SHP77 (cell line): ENCODE results near the gene ZC3HAV1L.
"Not testable (repeated sequence)": the region's sequence is repeated elsewhere in the genome, so short reads cannot be mapped to it uniquely, and the experiment has no call there.

Source experiments
- DNase-seq, 2 experiments: peaks; one replicate each; lab custom pipeline; 2025; lab: John Stamatoyannopoulos, UW

Gene ZC3HAV1L, protein sequence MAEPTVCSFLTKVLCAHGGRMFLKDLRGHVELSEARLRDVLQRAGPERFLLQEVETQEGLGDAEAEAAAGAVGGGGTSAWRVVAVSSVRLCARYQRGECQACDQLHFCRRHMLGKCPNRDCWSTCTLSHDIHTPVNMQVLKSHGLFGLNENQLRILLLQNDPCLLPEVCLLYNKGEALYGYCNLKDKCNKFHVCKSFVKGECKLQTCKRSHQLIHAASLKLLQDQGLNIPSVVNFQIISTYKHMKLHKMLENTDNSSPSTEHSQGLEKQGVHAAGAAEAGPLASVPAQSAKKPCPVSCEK

DNA sequence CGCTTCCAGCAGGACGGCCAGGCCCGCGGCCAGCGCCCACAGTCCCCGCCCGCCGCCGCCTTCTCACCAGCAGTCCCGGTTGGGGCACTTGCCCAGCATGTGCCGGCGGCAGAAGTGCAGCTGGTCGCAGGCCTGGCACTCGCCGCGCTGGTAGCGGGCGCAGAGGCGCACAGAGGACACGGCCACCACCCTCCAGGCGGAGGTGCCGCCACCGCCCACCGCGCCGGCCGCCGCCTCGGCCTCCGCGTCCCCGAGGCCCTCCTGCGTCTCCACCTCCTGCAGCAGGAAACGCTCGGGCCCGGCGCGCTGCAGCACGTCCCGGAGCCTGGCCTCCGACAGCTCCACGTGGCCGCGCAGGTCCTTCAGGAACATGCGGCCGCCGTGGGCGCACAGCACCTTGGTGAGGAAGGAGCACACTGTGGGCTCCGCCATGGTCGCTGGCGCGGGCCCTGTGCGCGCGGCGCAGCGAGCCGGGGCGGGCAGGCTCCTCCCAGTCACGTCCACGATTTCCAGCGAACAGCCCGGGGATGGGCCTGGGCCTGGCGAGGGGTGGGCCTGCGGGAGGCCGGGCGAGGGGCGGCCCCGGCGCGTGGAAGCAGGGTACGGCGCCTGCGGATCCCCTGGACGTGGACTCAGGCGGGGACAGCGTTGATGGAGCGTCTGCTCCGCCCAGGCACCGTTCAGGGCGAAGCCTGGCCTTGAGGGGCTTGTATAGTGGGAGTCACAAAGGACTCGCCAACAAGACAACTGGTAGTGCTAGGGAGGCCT lies at the start of gene ZC3HAV1L:
Gene ZC3HAV1L (minus strand): TSS at position 457 of the 768 bp plus-strand sequence. CDS start 25 bp downstream, at position 432.
- peak; percentile 39 to 67 for DNase-seq

DNA sequence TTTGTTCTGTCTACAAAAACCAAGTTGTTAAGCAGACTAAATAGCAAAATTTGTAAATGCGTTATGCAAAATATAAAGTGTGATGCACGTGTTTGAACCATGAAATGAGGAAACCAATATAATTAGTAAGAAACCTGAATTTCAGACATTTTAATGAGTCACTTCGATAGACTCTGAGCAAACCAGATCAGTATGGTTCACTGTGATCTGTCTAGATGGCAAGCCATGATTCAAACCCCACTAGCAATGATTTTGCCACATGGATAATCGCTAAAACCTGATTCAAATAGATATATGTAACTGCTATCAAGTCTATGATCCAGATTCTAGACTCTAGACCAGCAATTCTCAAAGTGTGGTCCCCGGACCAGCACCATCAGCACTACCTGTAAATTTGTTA lies 48.9 kb upstream of the ZC3HAV1L start:
- DNase-seq: no peak

DNA sequence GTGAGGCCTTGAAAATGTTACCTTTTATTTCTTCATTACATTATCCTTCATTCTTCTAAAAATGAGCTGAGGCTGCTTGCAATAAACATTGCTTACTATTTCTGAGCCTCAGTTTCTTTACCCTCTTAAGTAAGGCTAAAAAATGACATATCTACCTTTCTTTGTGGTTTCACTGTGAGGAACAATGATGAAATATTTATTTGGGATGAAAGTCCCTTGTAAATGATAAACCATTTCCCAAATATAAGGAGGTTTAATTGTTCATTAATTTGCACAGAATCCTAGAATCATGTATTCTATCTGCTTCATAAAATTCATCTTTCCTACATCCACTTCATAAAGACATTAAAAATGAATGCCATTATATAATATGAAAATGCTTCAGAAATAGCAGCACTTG lies 45.7 kb upstream of the ZC3HAV1L start:
- no peak for DNase-seq

DNA sequence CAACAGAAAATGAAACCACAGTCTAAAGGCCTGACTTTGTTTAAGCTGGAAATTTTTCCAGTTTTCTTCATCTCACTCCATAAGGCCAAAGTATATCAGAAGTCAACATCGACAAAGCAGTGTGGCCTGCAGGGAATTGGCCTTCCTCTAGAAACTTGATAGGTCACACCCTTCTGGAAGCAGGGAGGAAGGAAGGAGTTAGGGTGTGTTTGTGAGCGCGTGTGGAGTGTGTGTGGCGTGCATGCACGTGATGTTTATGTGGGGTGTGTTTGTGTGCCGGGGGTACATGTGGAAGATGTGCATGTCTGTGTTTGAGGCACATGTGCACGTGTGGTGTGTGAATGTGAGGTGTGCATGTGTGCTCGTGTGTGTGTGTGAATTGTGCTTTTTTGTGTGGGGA lies 45.1 kb upstream of the ZC3HAV1L start:
- no peak for DNase-seq

DNA sequence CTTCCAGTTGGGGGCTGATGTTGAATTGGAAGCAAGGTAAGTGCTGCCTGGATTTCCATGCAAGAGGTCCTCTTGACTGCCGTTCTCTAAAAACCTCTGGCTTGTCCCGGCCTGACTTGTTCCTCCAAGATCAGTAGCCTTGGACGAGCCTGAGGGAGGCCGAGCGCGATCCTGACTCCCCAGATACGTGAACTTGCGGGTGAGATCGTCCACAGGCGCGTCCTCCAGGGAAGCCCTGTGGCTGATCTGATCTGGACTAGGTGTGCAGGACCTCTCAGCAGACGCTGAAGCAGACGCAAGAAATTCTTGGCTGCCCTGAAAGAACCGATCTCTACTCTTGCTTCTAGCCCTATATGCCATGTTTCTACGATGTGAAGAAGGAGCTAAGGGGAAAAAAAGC lies 44.0 kb upstream of the ZC3HAV1L start:
- DNase-seq: no peak

DNA sequence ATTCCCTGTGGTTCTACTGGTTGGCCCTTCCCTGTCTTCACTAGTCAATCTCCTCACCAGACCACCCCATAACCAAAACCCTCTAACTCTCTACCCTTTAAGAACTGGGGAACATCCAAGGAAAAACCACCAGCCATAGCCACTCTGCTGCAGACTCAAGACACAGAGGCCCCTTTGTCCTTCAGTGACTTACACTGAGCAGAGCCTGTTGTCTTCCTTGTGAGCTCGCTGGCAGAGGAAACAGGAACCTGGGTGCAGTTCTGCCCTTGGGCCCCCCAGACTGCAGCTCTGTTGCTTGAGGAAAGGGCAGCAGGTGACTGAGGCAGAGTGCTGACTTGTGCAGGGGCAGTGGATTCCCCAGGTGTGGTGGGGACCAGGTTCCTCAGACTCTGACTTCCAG lies 43.1 kb upstream of the ZC3HAV1L start:
- DNase-seq: no peak

DNA sequence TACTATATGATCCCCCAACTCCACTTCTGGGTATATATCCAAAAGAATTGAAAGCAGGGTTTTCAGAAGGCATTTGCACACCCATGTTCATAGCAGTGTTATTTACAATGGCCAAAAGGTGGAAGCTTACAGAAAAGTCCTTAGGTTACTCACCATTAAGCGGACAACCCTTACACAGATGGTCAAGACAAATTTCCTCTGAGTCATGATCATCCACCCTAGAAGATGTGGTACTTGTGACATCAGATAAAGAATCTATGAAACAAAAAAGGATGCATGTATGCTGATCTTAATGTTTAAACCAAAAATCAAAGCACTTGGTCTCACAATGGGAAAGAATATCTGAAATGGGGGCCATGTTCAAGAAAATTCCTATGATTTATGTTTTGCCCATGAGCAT lies 42.6 kb upstream of the ZC3HAV1L start:
- no peak for DNase-seq

DNA sequence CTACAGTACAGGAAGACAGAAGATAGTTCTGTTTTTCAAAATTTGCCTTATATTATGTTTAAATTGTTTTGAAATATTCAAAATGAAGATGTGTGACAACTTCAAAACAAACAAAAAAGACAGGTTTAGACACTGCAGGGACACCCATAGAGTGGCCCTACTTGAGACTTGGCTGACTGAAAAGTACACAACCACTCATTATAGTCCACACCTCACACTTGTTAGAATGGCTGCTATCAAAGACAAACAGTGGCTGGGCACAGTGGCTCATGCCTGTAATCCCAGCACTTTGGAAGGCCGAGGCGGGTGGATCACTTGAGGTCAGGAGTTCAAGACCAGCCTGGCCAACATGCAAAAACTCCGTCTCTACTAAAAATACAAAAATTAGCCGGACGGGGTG lies 41.9 kb upstream of the ZC3HAV1L start:
- DNase-seq: not testable (repeated sequence)

DNA sequence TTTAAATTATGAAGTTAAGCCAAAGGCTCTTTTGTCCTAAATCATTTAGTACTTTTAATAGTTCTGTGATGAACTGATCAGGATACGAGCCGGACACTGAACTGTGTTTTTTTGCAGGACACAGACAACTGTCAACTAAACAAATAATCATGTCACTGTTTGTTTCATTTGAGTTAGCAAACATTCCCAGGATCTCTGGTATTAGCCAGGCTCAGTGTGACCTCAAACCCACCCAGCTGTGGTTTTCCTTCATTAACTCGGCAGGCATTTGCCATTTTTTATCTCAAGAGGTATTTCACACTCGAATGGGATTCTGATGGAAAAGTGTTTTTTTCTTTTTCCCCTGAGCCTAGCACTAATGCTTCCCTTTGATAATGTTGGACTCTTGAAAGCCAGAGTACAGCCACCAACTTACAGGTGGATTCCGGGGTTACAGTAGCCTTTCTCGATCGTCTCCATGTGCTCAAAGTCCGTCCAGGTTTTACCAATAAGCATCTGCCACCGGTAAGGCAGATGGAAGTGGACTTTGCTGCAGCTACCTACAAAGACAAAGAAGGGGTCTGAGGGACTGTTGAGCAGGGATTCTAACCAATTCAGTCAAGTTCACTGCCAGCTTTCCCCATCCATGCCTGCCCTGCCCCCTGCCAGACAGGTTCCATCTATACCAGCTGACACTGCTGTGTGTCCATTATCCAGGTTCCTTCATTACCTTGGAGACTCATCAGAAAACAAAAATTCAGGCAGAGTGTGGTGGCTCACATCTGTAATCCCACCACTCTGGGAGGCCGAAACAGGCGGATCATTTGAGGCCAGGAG lies 40.2 kb upstream of the ZC3HAV1L start:
- DNase-seq: no peak

DNA sequence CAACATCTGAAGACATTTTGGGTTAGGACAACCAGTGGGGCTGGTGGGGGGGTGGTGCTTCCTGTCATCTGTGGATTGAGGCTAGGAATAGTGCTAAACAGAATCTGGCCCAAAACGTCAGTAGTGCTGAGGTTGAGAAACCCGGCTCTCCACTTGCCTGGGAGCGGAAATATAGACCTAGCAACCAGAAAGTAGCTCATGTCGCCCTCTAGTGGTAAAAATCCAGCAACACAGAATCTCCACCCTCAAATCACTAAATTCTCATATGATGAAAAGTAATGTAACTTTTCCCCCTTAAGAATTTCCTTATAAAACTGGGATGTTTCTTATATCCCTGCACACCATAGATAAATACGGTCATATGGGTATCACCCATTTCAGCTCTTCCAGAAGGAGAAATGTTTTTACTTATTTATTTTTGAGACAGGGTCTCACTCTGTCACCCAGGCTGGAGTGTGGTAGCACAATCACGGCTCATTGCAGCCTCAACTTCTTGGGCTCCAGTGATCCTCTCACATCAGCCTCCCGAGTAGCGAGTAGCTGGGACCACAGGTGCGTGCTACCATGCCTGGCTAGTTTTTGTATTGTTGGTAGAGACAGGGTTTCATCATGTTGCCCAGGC lies 39.3 kb upstream of the ZC3HAV1L start:
- peak; percentile 45 to 63 for DNase-seq

DNA sequence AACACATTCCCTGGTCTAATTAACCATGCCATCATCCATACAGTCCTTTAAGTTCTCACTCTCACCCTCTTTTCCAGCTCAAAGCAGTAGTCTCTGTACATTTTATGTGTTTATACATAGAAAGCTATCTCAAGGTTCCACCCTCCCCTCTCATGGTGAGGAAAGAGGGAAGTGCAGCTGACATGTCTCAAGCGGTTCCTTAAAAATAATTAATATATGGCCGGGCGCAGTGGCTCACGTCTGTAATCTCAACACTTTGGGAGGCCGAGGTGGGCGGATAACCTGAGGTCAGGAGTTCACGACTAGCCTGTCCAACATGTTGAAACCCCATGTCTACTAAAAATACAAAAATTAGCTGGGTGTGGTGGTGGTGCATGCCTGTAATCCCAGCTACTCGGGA lies 37.0 kb upstream of the ZC3HAV1L start:
- no peak for DNase-seq

DNA sequence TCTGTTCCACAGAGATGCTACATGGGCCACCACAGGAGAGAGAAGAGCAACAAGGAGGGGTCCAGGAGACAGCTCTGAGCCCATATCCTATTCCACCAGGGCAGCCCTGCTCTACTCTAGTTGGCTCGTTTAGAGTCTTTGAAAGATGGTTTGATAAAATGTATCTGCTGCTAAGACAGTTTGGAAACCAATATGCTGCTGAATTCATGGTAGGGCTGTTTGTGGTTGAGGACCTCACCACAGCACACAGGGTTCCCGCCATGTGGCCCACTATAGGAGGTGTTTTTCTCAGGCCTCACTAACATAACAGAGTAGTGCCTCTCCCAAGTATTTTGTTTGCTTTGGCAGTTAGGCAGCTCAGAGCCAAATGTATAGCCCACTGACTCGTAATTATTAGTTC lies 35.8 kb upstream of the ZC3HAV1L start:
- no peak for DNase-seq

DNA sequence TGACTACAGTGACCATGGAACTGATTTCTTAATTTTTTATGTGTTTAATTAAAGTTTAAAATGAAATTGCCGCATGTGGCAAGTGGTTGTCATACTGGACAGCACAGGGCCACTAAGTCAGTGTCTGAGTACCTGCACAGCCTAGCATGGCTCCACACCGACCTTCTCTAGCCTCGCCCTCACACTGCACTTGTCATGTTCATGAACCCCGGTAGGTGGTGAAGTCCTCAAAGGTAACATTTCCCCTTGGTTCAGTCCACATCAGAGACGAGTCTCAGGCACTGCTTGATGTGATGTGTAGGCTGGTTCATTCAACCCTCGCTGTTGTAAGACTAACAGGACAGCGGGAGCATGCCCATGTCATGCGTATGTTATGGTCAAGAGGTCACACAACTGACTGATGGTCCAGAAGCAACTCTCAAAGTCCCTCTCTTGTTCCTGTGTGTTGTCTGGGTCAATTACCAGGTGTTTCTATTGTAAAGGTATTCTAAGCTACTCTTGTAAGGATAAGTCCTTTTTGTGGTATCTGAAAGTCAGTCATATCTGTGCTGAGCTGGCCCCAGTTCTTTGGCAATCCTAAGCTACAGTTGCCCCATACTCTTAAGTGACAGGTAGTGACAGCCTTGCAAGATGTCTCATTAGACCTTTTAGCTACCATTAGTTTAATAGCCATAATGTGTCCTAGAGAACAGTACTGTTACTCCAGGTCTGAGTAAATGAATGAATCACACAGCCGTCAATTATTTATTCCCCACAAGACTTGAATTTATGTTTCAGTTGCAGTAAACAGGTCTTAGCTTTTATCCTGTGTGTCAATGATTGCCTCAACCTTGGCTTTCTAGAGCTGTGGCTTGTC lies 32.9 kb upstream of the ZC3HAV1L start:
- no peak for DNase-seq

DNA sequence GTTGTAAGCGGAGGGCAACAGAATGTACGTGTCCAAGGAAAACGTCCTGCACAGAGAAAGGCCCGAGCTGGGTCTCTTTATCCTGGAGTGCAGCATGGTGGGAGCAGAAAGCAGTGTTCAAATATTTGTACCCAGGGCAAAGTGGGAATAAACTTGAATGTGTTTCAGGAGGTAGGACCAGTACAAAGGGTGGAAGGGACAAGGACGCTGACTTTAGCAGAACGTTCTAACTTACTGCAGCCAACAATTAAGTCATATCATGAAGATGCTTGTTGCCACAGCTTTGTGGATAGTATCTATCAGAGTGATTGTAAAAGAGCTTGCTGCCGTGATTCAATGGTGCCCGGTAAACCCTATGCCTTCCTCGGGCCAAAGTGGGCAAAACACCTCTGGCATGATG lies 30.5 kb upstream of the ZC3HAV1L start:
- no peak for DNase-seq

DNA sequence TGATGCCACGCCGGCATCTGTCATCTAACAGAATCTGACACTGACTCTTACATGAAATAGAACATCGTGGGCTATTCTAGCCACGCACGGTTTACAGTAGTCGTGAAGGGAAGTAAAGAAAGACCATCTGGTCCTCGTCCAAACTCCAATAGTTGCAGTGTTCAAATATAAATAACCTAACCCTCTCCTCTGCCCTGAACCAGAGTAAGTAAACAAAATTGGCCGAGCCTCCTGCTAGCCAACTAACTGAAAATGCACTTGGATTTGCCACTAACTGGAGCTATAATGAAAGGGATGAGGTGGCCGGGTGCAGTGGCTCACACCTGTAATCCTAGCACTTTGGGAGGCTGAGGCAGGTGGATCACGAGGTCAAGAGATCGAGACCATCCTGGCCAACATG lies 29.5 kb upstream of the ZC3HAV1L start:
- no peak for DNase-seq

DNA sequence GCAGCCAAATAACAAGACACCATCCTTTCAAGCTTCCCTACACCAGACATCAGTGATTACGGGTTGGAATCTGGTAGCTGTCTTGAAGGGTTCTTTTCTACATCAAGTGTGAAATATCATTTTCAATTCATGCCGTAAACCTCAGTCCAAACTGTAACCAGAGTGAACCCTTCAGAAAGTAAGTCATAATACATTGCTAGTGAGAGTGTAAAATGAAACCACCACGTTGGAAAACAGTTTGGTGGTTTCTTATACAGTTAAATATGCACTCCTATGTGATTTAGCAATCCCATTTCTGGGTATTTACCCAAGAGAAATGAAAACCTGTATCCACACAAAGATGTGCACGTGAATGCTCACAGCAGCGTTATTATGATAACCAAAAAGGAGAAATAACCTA lies 25.6 kb upstream of the ZC3HAV1L start:
- no peak for DNase-seq

DNA sequence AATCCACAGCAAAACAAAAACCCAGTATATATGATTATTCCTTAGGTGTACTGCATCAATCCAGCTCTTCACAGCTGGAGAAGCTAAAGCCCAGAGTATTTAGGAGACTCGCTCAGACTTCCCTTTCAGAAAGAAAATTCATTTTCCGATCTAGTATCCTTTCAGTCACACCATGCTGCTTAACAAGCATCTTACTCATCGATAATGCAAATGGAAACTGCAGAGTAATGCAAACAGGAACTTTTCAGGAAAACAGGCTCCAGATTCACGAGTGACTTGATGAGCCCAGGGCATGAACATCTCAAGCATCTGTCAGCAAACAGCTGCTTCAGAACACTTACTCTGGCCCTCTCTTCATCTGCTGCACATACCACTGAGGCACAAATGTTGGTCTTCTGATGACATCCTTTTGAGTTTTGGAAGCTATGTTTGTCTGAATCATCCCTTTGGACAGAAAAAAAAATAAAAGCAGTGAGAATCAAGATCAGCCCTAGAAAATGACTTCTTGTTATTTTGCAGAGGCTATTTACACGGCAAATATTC lies 24.9 kb upstream of the ZC3HAV1L start:
- DNase-seq: no peak

DNA sequence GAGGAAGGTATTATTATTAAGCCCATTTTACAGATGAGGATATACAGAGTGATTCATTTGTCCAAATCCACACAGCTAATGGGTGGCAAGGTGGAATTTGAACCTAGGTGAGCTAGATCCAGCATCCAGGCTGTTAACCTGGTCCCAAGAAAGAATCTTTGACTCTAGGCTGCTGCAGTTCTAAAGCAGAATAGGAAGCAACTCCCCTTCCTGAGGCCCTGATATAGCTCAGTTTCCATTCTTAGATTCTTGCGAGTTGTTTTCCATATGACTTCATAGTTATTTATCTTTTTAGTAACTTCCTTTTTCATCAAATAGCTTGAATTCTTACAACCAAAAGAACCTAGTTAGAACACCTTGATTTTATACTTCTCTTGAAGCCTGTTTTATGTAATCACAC lies 24.1 kb upstream of the ZC3HAV1L start:
- no peak for DNase-seq

DNA sequence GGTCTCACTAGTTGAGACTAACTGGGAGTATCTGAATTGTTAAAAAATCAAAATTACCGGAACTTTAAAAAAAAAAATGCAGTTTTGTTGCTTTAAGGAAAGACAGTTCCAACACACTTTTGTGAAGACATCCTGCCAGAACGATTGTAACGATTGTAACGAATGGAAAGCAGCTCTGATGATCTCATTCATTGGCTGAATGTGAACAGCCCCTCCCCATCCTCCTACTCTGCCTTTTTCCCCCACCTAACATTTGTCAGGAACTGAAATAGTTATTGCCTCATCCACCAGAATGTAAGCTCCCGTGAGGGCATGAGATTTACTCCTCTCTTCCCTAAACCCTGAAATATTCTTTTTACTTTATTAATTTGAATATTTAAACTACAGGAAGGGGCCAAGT lies 23.1 kb upstream of the ZC3HAV1L start:
- DNase-seq: no peak

DNA sequence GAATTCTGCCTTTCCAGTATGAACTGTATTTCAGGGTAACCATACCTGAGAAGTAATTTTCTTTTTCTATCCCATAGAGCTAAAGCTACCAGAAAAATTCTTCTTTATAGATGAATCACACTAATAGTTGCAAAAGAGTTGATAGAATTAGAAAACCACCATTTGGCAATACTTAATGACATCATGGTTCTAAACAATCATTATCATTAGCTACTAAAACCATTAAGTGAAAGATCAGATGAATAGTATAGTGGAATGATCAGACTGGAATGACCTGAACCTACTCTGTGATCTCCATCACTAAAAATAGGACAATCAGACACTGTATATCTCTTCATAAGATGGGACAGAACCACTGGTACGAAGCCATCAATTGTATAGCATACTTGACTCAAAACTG lies 19.8 kb upstream of the ZC3HAV1L start:
- DNase-seq: no peak

DNA sequence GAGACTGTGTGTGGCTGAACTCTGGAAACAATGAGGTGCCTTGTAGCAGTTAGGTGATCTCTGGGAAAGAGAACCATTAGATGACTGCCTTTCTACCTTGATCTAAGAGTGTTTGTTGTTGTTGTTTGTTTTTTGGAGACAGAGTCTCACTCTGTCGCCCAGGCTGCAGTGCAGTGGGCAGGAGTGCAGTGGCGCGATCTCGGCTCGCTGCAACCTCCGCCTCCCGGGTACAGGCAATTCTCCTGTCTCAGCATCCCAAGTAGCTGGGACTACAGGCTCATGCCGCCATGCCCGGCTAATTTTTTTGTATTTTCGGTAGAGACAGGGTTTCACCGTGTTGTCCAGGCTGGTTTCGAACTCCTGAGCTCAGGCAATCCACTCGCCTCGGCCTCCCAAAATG lies 18.8 kb upstream of the ZC3HAV1L start:
- not testable (repeated sequence) for DNase-seq
